ENCODE data around the gene RHOBTB3.

GRCh38 chr5:95839658-95840057 is 108.5 kb downstream of the RHOBTB3 start:
- no peak for TF ChIP-seq EZH2 (IDR thresholded peaks at IDR 0.05; ENCODE audit: insufficient read depth, low read length)
- TF ChIP-seq, protein P1, sequence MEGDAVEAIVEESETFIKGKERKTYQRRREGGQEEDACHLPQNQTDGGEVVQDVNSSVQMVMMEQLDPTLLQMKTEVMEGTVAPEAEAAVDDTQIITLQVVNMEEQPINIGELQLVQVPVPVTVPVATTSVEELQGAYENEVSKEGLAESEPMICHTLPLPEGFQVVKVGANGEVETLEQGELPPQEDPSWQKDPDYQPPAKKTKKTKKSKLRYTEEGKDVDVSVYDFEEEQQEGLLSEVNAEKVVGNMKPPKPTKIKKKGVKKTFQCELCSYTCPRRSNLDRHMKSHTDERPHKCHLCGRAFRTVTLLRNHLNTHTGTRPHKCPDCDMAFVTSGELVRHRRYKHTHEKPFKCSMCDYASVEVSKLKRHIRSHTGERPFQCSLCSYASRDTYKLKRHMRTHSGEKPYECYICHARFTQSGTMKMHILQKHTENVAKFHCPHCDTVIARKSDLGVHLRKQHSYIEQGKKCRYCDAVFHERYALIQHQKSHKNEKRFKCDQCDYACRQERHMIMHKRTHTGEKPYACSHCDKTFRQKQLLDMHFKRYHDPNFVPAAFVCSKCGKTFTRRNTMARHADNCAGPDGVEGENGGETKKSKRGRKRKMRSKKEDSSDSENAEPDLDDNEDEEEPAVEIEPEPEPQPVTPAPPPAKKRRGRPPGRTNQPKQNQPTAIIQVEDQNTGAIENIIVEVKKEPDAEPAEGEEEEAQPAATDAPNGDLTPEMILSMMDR (IDR thresholded peaks at IDR 0.05; ENCODE audit: insufficient read depth, low read depth, low read length): no peak

All from astrocyte (in vitro differentiated cells and primary cell).